Neural progenitor cell (in vitro differentiated cells): ENCODE data around the gene CEP76.

ENCODE experiments used
- CTCF ChIP-seq: fragments of 200-600 bp; sonication (generic); IDR thresholded peaks from 2 replicates; pipeline ENCODE4 v1.5.1; 2017; ENCODE audit warnings: antibody characterized with exemption, mild to moderate bottlenecking
- EZH2 ChIP-seq: fragments of 200-600 bp; sonication (generic); IDR thresholded peaks from 2 replicates; pipeline ENCODE4 v1.6.1; 2017; ENCODE audit warnings: antibody characterized with exemption, mild to moderate bottlenecking, moderate library complexity

- TF ChIP-seq CTCF (peak; percentile 40), EZH2 (no peak)
Observed at GRCh38 chr18:12744103-12744502, 41.6 kb upstream of the CEP76 start.
